HepG2 (cell line): Measurements from ENCODE around the gene LDAH. TPM values are rescaled to one million over a fixed set of nuclear protein-coding genes. Genes with fewer than 3 reads are reported as not detected.

Experiments used
- CHD4 ChIP-seq: fragments of 200-600 bp; sonication (generic); IDR thresholded peaks from 2 replicates; pipeline ENCODE4 v1.7.0; 2017; ENCODE audit warnings: mild to moderate bottlenecking, low read length, borderline replicate concordance
- GATAD2A ChIP-seq: IDR thresholded peaks from 2 replicates; pipeline ENCODE4 v1.6.1; 2016
- GPBP1L1 ChIP-seq: sonication (generic); formaldehyde crosslinking; IDR thresholded peaks from 2 replicates; pipeline ENCODE4 v1.5.0; 2020; ENCODE audit warnings: mild to moderate bottlenecking, missing genetic modification reagents
- IRF9 ChIP-seq: sonication (generic); formaldehyde crosslinking; IDR thresholded peaks from 2 replicates; pipeline ENCODE4 v1.8.0; 2022; ENCODE audit warnings: missing genetic modification reagents, mild to moderate bottlenecking, borderline replicate concordance
- NFKBIZ ChIP-seq: IDR thresholded peaks from 2 replicates; pipeline ENCODE4 v1.6.1; 2018; ENCODE audit warnings: missing genetic modification reagents, missing compliant biosample characterization
- NFYC ChIP-seq: IDR thresholded peaks from 2 replicates; pipeline ENCODE4 v1.6.1; 2016; ENCODE audit warnings: missing genetic modification reagents, missing compliant biosample characterization
- PCBP2 ChIP-seq: fragments of 200-400 bp; formaldehyde crosslinking; optimal IDR thresholded peaks from 2 replicates; pipeline ENCODE3; 2018; ENCODE audit warnings: low read length, low read depth; ENCODE audit not compliant: poor library complexity, severe bottlenecking
- SMAD1 ChIP-seq: sonication (generic); formaldehyde crosslinking; IDR thresholded peaks from 2 replicates; pipeline ENCODE4 v1.4.0; 2020; ENCODE audit warnings: missing genetic modification reagents, low read depth, mild to moderate bottlenecking, borderline replicate concordance
- TBX2 ChIP-seq: sonication (generic); formaldehyde crosslinking; IDR thresholded peaks from 2 replicates; pipeline ENCODE4 v1.5.0; 2020; ENCODE audit warnings: missing genetic modification reagents, mild to moderate bottlenecking, borderline replicate concordance
- TFDP2 ChIP-seq: sonication (generic); formaldehyde crosslinking; IDR thresholded peaks from 2 replicates; pipeline ENCODE4 v1.4.0; 2020; ENCODE audit warnings: missing genetic modification reagents
- U2AF2 ChIP-seq: fragments of 200-400 bp; formaldehyde crosslinking; IDR thresholded peaks from 2 replicates; pipeline ENCODE4 v1.6.1; 2017; ENCODE audit warnings: low read depth, mild to moderate bottlenecking, low read length
- ZBTB38 ChIP-seq: sonication (generic); formaldehyde crosslinking; IDR thresholded peaks from 2 replicates; pipeline ENCODE4 v1.5.1; 2020; ENCODE audit warnings: mild to moderate bottlenecking, missing genetic modification reagents
- ZBTB43 ChIP-seq: sonication (generic); formaldehyde crosslinking; conservative IDR thresholded peaks from 2 replicates; pipeline ENCODE4 v1.4.0; 2020; ENCODE audit warnings: missing genetic modification reagents
- ZFP41 ChIP-seq: sonication (generic); formaldehyde crosslinking; IDR thresholded peaks from 2 replicates; pipeline ENCODE4 v1.4.0; 2020; ENCODE audit warnings: mild to moderate bottlenecking, missing genetic modification reagents, borderline replicate concordance
- ZMYM4 ChIP-seq: sonication (generic); formaldehyde crosslinking; IDR thresholded peaks from 2 replicates; pipeline ENCODE4 v1.8.1; 2023; ENCODE audit warnings: mild to moderate bottlenecking, missing genetic modification reagents
- ZNF224 ChIP-seq: sonication (generic); formaldehyde crosslinking; IDR thresholded peaks from 2 replicates; pipeline ENCODE4 v1.5.0; 2020; ENCODE audit warnings: mild to moderate bottlenecking, missing genetic modification reagents
- ZNF503 ChIP-seq: sonication (generic); formaldehyde crosslinking; IDR thresholded peaks from 2 replicates; pipeline ENCODE4 v1.4.0; 2020; ENCODE audit warnings: missing genetic modification reagents
- ZXDC ChIP-seq: sonication (generic); formaldehyde crosslinking; IDR thresholded peaks from 2 replicates; pipeline ENCODE4 v1.5.0; 2020; ENCODE audit warnings: mild to moderate bottlenecking, missing genetic modification reagents
- polyA plus RNA-seq, 8 experiments: library from polyadenylated mRNA; depleted of rRNA in 3 of 8; stranded (reverse) in 7 of 8; unstranded in 1 of 8; fragments of >200 nt; fragmentation: Illumina TruSeq in 4 of 8; extraction: Trizol in 4 of 8; gene quantifications; 2 replicates each; pipeline versions ENCODE4 v1.2.1 to v1.2.3, GENCODE V29; 2011 to 2016; ENCODE audit warnings: low read depth in 4 of 8, missing spikeins in 1 of 8, mixed read lengths in 1 of 8; ENCODE audit not compliant: insufficient read depth in 1 of 8
- total RNA-seq, 5 experiments: library from RNA; depleted of rRNA; stranded (reverse); fragments of >200 nt; fragmentation: Illumina TruSeq; extraction: Trizol; gene quantifications; 2 replicates each; pipeline ENCODE4 v1.2.3, GENCODE V29; 2016; ENCODE audit warnings: low read depth in 1 of 5

LDAH gene
- total and polyA plus RNA-seq, 2 of the 13 experiments (the other 11 are each of a cell fraction or from before 2014, with no cell fraction given): 28.8 to 46.2 TPM

GRCh38 chr2:20661421-20662307 is 161.2 kb downstream of the LDAH start (continued):
- TF ChIP-seq ZXDC (CRISPR knock-in tag): no peak
- peak; percentile 34; the same call in 1 of the 2 replicates for TF ChIP-seq ZBTB38
- no peak for TF ChIP-seq GPBP1L1 (CRISPR knock-in tag)
- peak; percentile 41; the same call in 1 of the 2 replicates for TF ChIP-seq ZFP41 (CRISPR knock-in tag)
- no peak for TF ChIP-seq PCBP2
- TF ChIP-seq GATAD2A (CRISPR knock-in tag): 0 out of 2 replicates have a peak, but pooled peaks have one; percentile 32
- TF ChIP-seq IRF9: peak; percentile 45; the same call in 1 of the 2 replicates
- no peak for TF ChIP-seq ZNF224 (CRISPR knock-in tag)
- no peak; the same call in 1 of the 2 replicates for TF ChIP-seq TFDP2 (CRISPR knock-in tag)
- TF ChIP-seq SMAD1 (CRISPR knock-in tag): 0 out of 2 replicates have a peak, but pooled peaks have one; percentile 38
- 0 out of 2 replicates have a peak, but pooled peaks have one; percentile 33 for TF ChIP-seq NFKBIZ (CRISPR knock-in tag)
- no peak for TF ChIP-seq U2AF2
- no peak for TF ChIP-seq ZBTB43
- TF ChIP-seq ZNF503: no peak
- peak; percentile 44; the same call in 1 of the 2 replicates for TF ChIP-seq ZMYM4 (CRISPR knock-in tag)
- peak; percentile 89; the same call in 1 of the 2 replicates for TF ChIP-seq CHD4
- TF ChIP-seq TBX2 (CRISPR knock-in tag): no peak
- 0 out of 2 replicates have a peak, but pooled peaks have one; percentile 16 for TF ChIP-seq NFYC (CRISPR knock-in tag)
